ENCODE data around the gene FIBP. TPM values are rescaled to one million over a fixed set of nuclear protein-coding genes. Genes with fewer than 3 reads are reported as not detected.

The FIBP gene
- total RNA-seq, 1 donor from 2014 or later = 76.5 TPM

- no peak overlapping the region for H3K27ac Mint-ChIP-seq
- peaks cover 38% of the 10 kb centered on the region for H3K4me1 Mint-ChIP-seq
- intact Hi-C loops (cut with micrococcal nuclease) = no loop called here
- H3K9me3 Mint-ChIP-seq = no peaks in the 10 kb centered on the region
- TF ChIP-seq, protein P1, sequence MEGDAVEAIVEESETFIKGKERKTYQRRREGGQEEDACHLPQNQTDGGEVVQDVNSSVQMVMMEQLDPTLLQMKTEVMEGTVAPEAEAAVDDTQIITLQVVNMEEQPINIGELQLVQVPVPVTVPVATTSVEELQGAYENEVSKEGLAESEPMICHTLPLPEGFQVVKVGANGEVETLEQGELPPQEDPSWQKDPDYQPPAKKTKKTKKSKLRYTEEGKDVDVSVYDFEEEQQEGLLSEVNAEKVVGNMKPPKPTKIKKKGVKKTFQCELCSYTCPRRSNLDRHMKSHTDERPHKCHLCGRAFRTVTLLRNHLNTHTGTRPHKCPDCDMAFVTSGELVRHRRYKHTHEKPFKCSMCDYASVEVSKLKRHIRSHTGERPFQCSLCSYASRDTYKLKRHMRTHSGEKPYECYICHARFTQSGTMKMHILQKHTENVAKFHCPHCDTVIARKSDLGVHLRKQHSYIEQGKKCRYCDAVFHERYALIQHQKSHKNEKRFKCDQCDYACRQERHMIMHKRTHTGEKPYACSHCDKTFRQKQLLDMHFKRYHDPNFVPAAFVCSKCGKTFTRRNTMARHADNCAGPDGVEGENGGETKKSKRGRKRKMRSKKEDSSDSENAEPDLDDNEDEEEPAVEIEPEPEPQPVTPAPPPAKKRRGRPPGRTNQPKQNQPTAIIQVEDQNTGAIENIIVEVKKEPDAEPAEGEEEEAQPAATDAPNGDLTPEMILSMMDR (IDR thresholded peaks at IDR 0.05) = no peak
- peaks cover 30% of the 10 kb centered on the region for H3K36me3 Mint-ChIP-seq (ENCODE audit: low read depth)
- DNase-seq = no peak
- no peaks in the 10 kb centered on the region for H3K27me3 Mint-ChIP-seq
- H3K4me3 Mint-ChIP-seq = peak overlapping the region; percentile 93
- POLR2A ChIA-PET = interaction anchor here (4.8 kb wide), 1 partner anchor 32 kb away, joined by 55 read pairs; the partner anchor contains the start of genes CCDC85B and FIBP
- CTCF ChIA-PET = no interaction called here
- ATAC-seq (ENCODE audit: low read depth) = no peak
Observed at GRCh38 chr11:65921033-65921555, 32.8 kb upstream of the FIBP start.

- Mint-ChIP-seq H3K9me3 (no peaks in the 10 kb centered on the region), H3K27ac (no peak overlapping the region), H3K27me3 (no peaks in the 10 kb centered on the region), H3K4me1 (peaks cover 44% of the 10 kb centered on the region), H3K4me3 (peak overlapping the region; percentile 93), H3K36me3 (ENCODE audit: low read depth) (peaks cover 30% of the 10 kb centered on the region)
- ATAC-seq (ENCODE audit: low read depth) (no peak), DNase-seq (no peak)
- intact Hi-C loops (cut with micrococcal nuclease) = no loop called here
- CTCF ChIA-PET = no interaction called here
- POLR2A ChIA-PET = interaction anchor here (0.6 to 4.8 kb wide), 7 partner anchors 22 to 258 kb away, joined by 3 to 55 read pairs (median 4); partner anchors contain the start of genes CCDC85B, FIBP, MUS81 and RELA
- TF ChIP-seq, protein P1 (IDR thresholded peaks at IDR 0.05) = no peak
Observed at GRCh38 chr11:65920372-65920802, 32.1 kb upstream of the FIBP start.

DNA sequence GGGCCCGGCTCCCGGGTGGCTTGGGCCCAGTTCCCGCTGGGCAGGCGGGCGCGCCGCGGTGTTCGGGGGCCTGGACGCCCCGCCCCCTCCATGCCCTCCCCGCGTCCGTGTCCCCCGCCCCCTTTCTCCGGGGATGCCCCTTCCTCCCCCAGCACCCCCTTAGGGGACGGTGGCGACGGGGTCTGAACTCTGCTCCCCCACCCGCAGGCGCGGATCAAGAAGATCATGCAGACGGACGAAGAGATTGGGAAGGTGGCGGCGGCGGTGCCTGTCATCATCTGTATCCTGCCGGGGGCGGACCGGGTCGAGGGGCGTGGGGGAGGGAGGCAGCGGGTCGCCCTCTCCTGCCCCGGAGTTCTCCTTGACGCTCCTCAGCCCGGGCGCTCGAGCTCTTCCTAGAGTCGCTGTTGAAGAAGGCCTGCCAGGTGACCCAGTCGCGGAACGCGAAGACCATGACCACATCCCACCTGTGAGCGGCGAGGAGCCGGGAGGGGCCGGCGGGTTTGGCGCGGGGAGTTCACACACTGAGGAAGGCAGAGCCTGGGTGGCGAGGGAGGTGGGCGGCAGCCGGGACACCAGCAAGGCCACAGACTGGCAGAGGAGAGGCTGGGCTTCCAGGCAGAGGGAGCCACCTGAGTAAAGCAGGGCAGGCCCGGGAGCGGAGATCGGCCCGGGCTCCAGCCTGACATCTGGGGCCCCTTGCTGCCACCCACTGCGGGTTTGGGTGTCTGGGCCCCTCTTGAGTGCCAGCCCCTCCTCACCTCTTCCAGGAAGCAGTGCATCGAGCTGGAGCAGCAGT lies 31.5 kb upstream of the FIBP start:
- ATAC-seq (ENCODE audit: low read depth) = peak; percentile 44
- ChIA-PET POLR2A (interaction anchor here (0.6 to 4.8 kb wide), 10 partner anchors 20 to 257 kb away, joined by 3 to 55 read pairs (median 4); partner anchors contain the start of genes CCDC85B, FIBP, FOSL1 and MUS81), CTCF (no interaction called here)
- H3K4me1 Mint-ChIP-seq = peaks cover 50% of the 10 kb centered on the region
- H3K27me3 Mint-ChIP-seq = no peaks in the 10 kb centered on the region
- TF ChIP-seq, protein P1 (IDR thresholded peaks at IDR 0.05) = no peak
- H3K36me3 Mint-ChIP-seq (ENCODE audit: low read depth) = peaks cover 30% of the 10 kb centered on the region
- H3K4me3 Mint-ChIP-seq = peak overlapping the region; percentile 93
- no peaks in the 10 kb centered on the region for H3K9me3 Mint-ChIP-seq
- peak overlapping the region; percentile 76 for H3K27ac Mint-ChIP-seq
- no peak for DNase-seq
- intact Hi-C loops (cut with micrococcal nuclease) = loop anchor here (1.0 to 2.0 kb wide), 12 partner anchors 9 to 304 kb away; partner anchors contain the start of genes BANF1, CCDC85B, CFL1 and EIF1AD

DNA sequence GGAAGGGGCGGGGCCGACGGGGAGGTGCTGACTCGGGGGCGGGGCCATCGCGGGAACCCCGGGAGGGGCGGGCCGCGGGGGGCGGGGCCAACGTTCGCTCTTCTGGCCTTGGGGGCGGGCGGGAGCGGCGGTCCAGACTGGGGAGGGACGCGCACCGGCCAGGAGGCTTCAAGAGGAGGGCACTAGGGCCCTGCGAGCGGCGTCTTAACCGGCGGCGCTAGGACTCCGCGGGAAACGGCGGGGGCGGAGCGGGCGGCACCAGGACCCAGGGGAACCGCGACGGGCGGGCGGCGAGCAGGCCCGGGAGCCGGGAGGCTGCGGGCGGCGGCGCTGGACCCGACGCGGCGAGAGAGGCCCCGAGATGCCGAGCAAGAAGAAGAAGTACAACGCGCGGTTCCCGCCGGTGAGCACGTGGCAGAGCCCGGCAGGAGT lies 30.9 kb upstream of the FIBP start, which contains the start of gene DRAP1:
Gene DRAP1, plus strand, starts transcription at position 286 of the 432 bp plus-strand sequence. Its CDS starts 76 bp downstream, at position 362.
- Mint-ChIP-seq H3K27me3 (no peaks in the 10 kb centered on the region), H3K36me3 (ENCODE audit: low read depth) (peaks cover 27% of the 10 kb centered on the region), H3K4me3 (peak within 1 kb of the TSS; percentile 93), H3K27ac (peak within 1 kb of the TSS; percentile 81), H3K4me1 (peaks cover 53% of the 10 kb centered on the region), H3K9me3 (no peaks in the 10 kb centered on the region)
- ChIA-PET POLR2A (interaction anchor here (0.6 to 4.8 kb wide), 11 partner anchors 17 to 199 kb away, joined by 3 to 55 read pairs (median 7); partner anchors contain the start of genes CCDC85B, FIBP, FOSL1 and MUS81), CTCF (interaction anchor here (0.5 to 1.5 kb wide), 2 partner anchors 28 to 31 kb away, joined by 3 to 5 read pairs; partner anchors contain the start of genes CCDC85B and FIBP)
- TF ChIP-seq, protein P1 (IDR thresholded peaks at IDR 0.05) = no peak
- intact Hi-C loops (cut with micrococcal nuclease) = loop anchor here (1.0 to 2.0 kb wide), 12 partner anchors 9 to 304 kb away; partner anchors contain the start of genes BANF1, CCDC85B, CFL1 and EIF1AD
- peak; percentile 87 for ATAC-seq (ENCODE audit: low read depth)
- DNase-seq = peak; percentile 95
